Smooth muscle cell (in vitro differentiated cells): ENCODE results near the gene GOLGB1. TPM values are rescaled to one million over a fixed set of nuclear protein-coding genes. Genes with fewer than 3 reads are reported as not detected.

Source experiments
- DNase-seq: peaks from one replicate; lab custom pipeline; 2025; ENCODE audit not compliant: unreplicated experiment; lab: John Stamatoyannopoulos, UW
- H2AFZ ChIP-seq: fragments of 200-600 bp; sonication (generic); 2 replicates; pipeline ENCODE4 v1.6.0; 2016; ENCODE audit warnings: antibody characterized with exemption, low read depth, mild to moderate bottlenecking
- H3F3A ChIP-seq: fragments of 200-600 bp; sonication (generic); 2 replicates; pipeline ENCODE4 v1.6.0; 2017; ENCODE audit warnings: antibody characterized with exemption, low read depth
- H3K27ac ChIP-seq: fragments of 200-600 bp; sonication (generic); 2 replicates; pipeline ENCODE4 v1.5.1; 2016; ENCODE audit warnings: low read depth, mild to moderate bottlenecking
- H3K27me3 ChIP-seq: fragments of 200-600 bp; sonication (generic); 2 replicates; pipeline ENCODE4 v1.6.1; 2016; ENCODE audit warnings: low read depth, mild to moderate bottlenecking
- H3K36me3 ChIP-seq: fragments of 200-600 bp; sonication (generic); 2 replicates; pipeline ENCODE4 v1.5.1; 2016; ENCODE audit warnings: low read depth
- H3K4me1 ChIP-seq: fragments of 200-600 bp; sonication (generic); 2 replicates; pipeline ENCODE4 v1.5.1; 2016; ENCODE audit warnings: low read depth
- H3K4me2 ChIP-seq: fragments of 200-600 bp; sonication (generic); 2 replicates; pipeline ENCODE4 v1.6.0; 2016; ENCODE audit warnings: mild to moderate bottlenecking
- H3K4me3 ChIP-seq: fragments of 200-600 bp; sonication (generic); 2 replicates; pipeline ENCODE4 v1.5.1; 2016; ENCODE audit warnings: mild to moderate bottlenecking
- H3K79me2 ChIP-seq: fragments of 200-600 bp; sonication (generic); 2 replicates; pipeline ENCODE4 v1.6.0; 2016; ENCODE audit warnings: low read depth, mild to moderate bottlenecking
- H3K9ac ChIP-seq: fragments of 200-600 bp; sonication (generic); 2 replicates; pipeline ENCODE4 v1.6.0; 2016; ENCODE audit warnings: low read depth
- H3K9me3 ChIP-seq: fragments of 200-600 bp; sonication (generic); replicated peaks from 2 replicates; pipeline ENCODE4 v1.5.1; 2016; ENCODE audit warnings: low read depth
- H4K20me1 ChIP-seq: fragments of 200-600 bp; sonication (generic); 2 replicates; pipeline ENCODE4 v1.6.0; 2016; ENCODE audit warnings: low read depth
- whole genome bisulfite sequencing: methylation state at CpG from one replicate; pipeline ENCODE4 v1.1.7; 2016; ENCODE audit warnings: low lambda C conversion rate; 5-methylcytosine and 5-hydroxymethylcytosine counted together
- polyA plus RNA-seq: library from polyadenylated mRNA; unstranded; fragments of >200 nt; fragmentation: Nextera tagmentation; extraction: Ambion mirVana; gene quantifications from 2 replicates; pipeline ENCODE4 v1.2.1, GENCODE V29; 2016
- total RNA-seq: library from RNA; depleted of rRNA; stranded (reverse); fragments of >200 nt; gene quantifications from 2 replicates; pipeline ENCODE4 v1.2.3, GENCODE V29; 2014
- TF ChIP-seq, protein P1 (sequence below): fragments of 200-600 bp; sonication (generic); IDR thresholded peaks from 2 replicates; pipeline ENCODE4 v1.5.1; 2017; ENCODE audit warnings: borderline replicate concordance, mild to moderate bottlenecking, antibody characterized with exemption; ENCODE audit not compliant: insufficient read depth, poor library complexity, severe bottlenecking

GOLGB1 gene
- total and polyA plus RNA-seq, 2 experiments from 2014 or later: 41.9 to 68.5 TPM

DNA sequence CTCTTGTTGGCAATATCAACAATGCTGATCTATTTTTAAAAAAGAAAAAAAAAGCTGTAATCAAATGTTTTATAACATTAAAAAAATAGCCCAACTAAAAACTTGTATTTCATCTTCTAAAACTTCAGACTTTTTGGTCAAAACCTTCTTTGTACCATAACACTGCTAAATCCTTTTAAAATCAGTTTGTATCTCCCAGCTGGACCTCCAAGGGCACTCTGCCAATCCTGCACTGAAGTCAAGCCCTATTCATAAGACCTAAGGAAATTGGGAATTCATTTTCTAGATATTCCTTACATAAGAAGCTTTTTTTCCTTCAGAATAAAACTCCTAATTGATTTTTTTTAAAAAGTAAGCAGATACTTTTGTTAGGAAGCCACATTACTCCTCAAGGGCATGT, 50.6 kb downstream of the GOLGB1 start:
- H3F3A ChIP-seq: no peaks in the 10 kb centered on the region
- peaks cover 51% of the 10 kb centered on the region for H3K36me3 ChIP-seq
- H3K4me1 ChIP-seq: no peaks in the 10 kb centered on the region
- H2AFZ ChIP-seq: no peak overlapping the region
- H3K4me2 ChIP-seq: no peak overlapping the region
- no peak overlapping the region for H3K4me3 ChIP-seq
- H3K27me3 ChIP-seq: no peaks in the 10 kb centered on the region
- H3K79me2 ChIP-seq: no peaks in the 10 kb centered on the region
- no peak for DNase-seq
- no peak overlapping the region for H3K9ac ChIP-seq
- no peaks in the 10 kb centered on the region for H3K9me3 ChIP-seq
- no peak overlapping the region for H3K27ac ChIP-seq
- H4K20me1 ChIP-seq: peaks cover 21% of the 10 kb centered on the region
- TF ChIP-seq, protein P1, sequence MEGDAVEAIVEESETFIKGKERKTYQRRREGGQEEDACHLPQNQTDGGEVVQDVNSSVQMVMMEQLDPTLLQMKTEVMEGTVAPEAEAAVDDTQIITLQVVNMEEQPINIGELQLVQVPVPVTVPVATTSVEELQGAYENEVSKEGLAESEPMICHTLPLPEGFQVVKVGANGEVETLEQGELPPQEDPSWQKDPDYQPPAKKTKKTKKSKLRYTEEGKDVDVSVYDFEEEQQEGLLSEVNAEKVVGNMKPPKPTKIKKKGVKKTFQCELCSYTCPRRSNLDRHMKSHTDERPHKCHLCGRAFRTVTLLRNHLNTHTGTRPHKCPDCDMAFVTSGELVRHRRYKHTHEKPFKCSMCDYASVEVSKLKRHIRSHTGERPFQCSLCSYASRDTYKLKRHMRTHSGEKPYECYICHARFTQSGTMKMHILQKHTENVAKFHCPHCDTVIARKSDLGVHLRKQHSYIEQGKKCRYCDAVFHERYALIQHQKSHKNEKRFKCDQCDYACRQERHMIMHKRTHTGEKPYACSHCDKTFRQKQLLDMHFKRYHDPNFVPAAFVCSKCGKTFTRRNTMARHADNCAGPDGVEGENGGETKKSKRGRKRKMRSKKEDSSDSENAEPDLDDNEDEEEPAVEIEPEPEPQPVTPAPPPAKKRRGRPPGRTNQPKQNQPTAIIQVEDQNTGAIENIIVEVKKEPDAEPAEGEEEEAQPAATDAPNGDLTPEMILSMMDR: no peak

DNA sequence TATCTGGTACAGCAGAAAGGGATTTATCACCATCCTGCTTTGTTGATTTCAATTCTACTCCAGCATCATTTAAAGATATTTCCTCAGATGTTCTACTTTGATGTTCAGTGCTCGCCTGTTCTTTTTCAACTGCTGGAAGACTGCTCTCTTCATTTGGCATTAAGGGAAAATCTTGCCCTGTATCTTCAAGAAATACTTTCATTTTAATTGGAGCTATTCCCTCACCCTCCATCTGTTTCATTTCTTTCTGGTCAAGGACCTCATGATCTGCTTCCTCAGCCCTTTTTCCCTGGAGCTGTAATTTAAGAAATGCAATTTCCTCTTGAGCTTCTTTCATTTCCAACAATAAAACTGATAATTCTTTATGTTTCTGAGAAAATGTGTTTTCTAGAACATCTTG, 51.1 kb downstream of the GOLGB1 start:
- Histone ChIP-seq H4K20me1 (peaks cover 18% of the 10 kb centered on the region), H3K27ac (no peak overlapping the region), H3K27me3 (no peaks in the 10 kb centered on the region), H3F3A (no peaks in the 10 kb centered on the region), H3K79me2 (no peaks in the 10 kb centered on the region), H3K4me1 (no peaks in the 10 kb centered on the region), H3K36me3 (peaks cover 46% of the 10 kb centered on the region), H3K9ac (no peak overlapping the region), H3K4me2 (no peak overlapping the region), H2AFZ (no peak overlapping the region), H3K4me3 (no peak overlapping the region), H3K9me3 (no peaks in the 10 kb centered on the region)
- TF ChIP-seq, protein P1: no peak
- 100% methylated on average over 1 of the region's 1 CpG for WGBS
- no peak for DNase-seq

DNA sequence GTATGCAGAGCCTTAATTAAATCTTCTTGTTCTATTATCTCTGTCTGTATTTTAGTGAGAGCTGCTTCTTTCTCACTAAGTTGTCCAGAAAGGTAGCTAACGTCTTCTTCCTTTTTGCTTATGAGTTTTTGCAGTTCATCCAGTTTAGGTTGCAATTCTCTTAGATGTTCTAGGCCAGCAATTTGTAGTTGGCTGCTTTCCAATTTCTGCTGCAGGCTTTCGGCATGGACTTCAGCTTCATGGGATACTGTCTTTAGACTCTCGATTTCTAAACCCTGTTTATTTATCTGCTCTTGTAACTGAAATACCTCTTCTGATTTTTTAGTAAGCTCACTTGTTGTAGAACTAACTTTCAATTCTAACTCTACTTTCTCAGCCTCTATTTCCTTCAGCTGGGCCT, 53.4 kb downstream of the GOLGB1 start:
- no peaks in the 10 kb centered on the region for H3F3A ChIP-seq
- no peaks in the 10 kb centered on the region for H4K20me1 ChIP-seq
- no peak overlapping the region for H2AFZ ChIP-seq
- H3K9me3 ChIP-seq: no peaks in the 10 kb centered on the region
- no peak for DNase-seq
- no peaks in the 10 kb centered on the region for H3K79me2 ChIP-seq
- WGBS: 100% methylated on average over 3 of the region's 3 CpGs
- H3K27me3 ChIP-seq: no peaks in the 10 kb centered on the region
- H3K4me3 ChIP-seq: no peak overlapping the region
- H3K36me3 ChIP-seq: peaks cover 47% of the 10 kb centered on the region
- H3K27ac ChIP-seq: no peak overlapping the region
- H3K4me2 ChIP-seq: no peak overlapping the region
- H3K9ac ChIP-seq: no peak overlapping the region
- no peaks in the 10 kb centered on the region for H3K4me1 ChIP-seq
- TF ChIP-seq, protein P1: no peak

DNA sequence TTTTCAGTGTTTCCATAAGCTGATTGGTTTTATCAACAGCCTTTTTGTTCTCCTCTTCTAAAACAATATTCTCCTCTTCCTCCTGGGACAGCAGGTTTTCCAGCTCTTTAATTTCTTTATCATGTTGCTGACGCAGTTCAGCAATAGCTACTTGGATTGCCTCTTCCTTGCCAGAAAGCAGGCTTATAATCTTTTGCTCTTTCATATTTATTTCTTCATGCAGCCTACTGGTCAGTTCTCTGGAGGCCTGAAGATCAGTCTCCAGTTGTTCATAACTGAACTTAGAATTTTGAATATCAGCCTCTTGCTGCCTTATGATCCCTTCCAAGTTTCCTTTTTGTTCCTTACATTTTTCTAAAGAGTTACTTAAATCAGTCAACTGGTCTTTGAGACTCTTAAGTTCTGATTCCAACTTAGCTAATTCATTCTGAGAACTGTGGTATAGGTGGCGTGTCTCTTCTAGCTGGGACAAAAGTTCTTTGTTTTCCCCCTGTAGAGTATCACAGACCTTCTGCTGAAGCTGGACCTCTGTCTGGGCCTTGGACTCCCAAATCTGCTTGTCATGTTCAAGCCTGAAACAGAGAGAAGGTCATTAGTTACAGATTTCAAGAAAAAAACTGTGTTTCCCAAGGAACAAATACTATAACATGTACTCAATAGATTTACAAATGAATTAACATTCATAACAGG, 57.4 kb downstream of the GOLGB1 start:
- Histone ChIP-seq H3K9me3 (no peaks in the 10 kb centered on the region), H3K36me3 (peaks cover 35% of the 10 kb centered on the region), H3F3A (no peaks in the 10 kb centered on the region), H3K4me1 (no peaks in the 10 kb centered on the region), H3K27ac (no peak overlapping the region), H4K20me1 (no peaks in the 10 kb centered on the region), H3K79me2 (peaks cover 4% of the 10 kb centered on the region), H2AFZ (no peak overlapping the region), H3K27me3 (no peaks in the 10 kb centered on the region), H3K4me2 (no peak overlapping the region), H3K4me3 (no peak overlapping the region), H3K9ac (no peak overlapping the region)
- 100% methylated on average over 2 of the region's 2 CpGs for WGBS
- TF ChIP-seq, protein P1: no peak
- DNase-seq: no peak
